Measurements from ENCODE around the gene TRAPPC14.
A peak's percentile ranks its signal among the peaks of the same experiment; 100 is the strongest.
"Not testable (repeated sequence)": the region's sequence is repeated elsewhere in the genome, so short reads cannot be mapped to it uniquely, and the experiment has no call there.

TRAPPC14 gene, protein sequence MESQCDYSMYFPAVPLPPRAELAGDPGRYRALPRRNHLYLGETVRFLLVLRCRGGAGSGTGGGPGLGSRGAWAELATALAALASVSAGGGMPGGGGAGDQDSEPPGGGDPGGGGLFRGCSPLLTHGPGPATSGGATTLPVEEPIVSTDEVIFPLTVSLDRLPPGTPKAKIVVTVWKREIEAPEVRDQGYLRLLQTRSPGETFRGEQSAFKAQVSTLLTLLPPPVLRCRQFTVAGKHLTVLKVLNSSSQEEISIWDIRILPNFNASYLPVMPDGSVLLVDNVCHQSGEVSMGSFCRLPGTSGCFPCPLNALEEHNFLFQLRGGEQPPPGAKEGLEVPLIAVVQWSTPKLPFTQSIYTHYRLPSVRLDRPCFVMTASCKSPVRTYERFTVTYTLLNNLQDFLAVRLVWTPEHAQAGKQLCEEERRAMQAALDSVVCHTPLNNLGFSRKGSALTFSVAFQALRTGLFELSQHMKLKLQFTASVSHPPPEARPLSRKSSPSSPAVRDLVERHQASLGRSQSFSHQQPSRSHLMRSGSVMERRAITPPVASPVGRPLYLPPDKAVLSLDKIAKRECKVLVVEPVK

DNA sequence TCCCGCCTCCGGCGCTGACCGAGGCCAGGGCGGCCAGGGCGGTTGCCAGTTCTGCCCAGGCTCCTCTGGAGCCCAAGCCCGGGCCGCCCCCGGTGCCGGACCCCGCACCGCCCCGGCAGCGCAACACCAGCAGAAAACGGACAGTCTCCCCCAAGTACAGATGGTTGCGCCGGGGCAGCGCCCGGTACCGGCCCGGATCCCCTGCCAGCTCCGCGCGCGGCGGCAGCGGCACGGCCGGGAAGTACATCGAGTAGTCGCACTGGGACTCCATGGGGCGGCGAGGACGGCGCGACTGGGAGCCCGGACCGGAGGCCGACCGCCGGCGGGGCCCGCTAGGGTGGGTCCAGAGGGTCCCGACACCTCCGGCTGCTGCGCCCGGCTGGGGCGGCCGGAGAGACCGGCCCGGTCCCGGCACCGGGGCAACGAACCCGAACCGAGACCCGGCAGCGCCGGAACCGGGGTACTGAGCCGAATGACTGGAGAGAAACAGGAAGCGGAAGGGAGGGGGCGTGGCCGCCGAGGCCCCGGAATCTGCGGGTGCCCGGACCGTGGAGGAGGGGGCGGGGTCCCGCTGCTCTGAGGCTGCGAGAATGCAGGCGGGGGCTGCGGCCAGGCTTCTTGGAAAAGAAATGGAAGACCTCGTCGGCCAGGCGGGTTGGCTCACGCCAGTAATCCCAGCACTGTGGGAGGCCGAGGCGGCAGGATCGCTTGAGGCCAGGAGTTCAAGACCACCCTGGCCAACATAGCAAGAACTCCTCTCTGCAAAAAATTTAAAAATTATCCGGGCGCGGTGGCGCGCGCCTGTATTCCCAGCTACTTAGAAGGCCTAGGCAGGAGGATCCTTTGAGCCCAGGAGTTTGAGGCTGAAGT lies at the start of gene TRAPPC14:
Gene TRAPPC14, minus strand, starts transcription at position 495 of the 870 bp plus-strand sequence. Its CDS starts 224 bp downstream, at position 271.
- DNase-seq (ENCODE audit: low read depth in 1 of 2, low spot score in 1 of 2): peak; percentile 85 to 88

DNA sequence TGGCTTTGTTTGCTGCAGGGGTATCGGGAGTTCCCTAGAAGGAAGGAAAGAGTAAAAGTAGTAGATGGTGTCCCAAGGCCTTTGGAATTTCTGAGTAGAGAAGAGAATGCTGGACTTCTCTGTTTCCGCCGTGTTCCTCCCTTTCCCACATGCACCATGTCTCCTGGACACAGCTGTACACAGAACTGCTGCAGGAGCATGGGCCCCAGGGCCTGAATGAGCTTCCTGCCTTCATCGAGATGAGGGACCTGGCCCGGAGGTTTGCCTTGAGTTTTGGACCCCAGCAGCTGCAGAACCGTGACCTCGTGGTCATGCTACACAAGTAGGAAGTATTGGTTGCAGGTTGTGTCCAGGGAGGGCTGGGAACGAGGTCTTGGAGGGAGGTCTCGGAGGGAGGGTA lies 45.9 kb upstream of the TRAPPC14 start:
- DNase-seq (ENCODE audit: low read depth in 1 of 2, low spot score in 1 of 2): no peak

- DNase-seq (ENCODE audit: low read depth in 1 of 2, low spot score in 1 of 2): no peak
Measured at GRCh38 chr7:100200693-100201092, 42.2 kb upstream of the TRAPPC14 start.

GRCh38 chr7:100198266-100198665 lies 39.7 kb upstream of the TRAPPC14 start:
- no peak for DNase-seq (ENCODE audit: low read depth in 1 of 2, low spot score in 1 of 2)

DNA sequence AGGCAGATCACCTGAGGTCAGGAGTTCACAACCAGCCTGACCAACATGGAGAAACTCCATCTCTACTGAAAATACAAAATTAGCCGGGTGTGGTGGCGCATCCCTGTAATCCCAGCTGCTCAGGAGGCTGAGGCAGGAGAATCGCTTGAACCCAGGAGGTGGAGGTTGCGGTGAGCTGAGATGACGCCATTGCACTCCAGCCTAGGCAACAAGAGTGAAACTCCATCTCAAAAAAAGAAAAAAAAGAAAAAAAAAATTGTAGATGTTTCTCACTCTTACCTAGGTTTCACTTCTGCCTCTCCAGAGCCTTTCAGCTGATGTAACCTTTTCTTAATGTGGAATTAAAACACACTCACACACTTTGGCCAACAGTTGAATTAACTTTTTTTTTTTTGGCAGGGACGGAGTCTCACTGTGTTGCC lies 37.4 kb upstream of the TRAPPC14 start:
- DNase-seq (ENCODE audit: low read depth in 1 of 2, low spot score in 1 of 2): not testable (repeated sequence)

DNA sequence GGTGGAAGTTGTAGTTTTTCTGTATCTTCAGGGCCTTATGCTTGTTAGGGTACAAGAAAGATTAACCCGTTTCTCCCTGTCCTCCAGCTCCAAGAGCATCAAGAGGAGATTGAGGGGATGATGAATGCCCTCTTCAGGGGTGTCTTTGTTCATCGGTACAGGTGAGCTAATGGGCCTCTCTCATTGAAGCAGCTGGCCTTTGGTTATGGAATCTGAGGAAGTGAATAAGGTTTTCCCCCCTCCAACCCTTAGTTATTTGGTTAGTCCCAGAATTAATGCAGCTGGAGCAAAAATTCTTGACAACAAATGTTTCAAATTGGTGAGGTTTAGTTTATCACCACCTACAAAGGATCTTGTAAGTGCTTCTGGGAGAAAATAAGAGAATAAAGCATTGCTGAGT lies 36.7 kb upstream of the TRAPPC14 start:
- no peak for DNase-seq (ENCODE audit: low read depth in 1 of 2, low spot score in 1 of 2)

- DNase-seq (ENCODE audit: low read depth in 1 of 2, low spot score in 1 of 2): no peak
Measured at GRCh38 chr7:100192969-100193368, 34.4 kb upstream of the TRAPPC14 start.

- not testable (repeated sequence) for DNase-seq (ENCODE audit: low read depth in 1 of 2, low spot score in 1 of 2)
Measured at GRCh38 chr7:100192281-100192862, 33.8 kb upstream of the TRAPPC14 start.

DNA sequence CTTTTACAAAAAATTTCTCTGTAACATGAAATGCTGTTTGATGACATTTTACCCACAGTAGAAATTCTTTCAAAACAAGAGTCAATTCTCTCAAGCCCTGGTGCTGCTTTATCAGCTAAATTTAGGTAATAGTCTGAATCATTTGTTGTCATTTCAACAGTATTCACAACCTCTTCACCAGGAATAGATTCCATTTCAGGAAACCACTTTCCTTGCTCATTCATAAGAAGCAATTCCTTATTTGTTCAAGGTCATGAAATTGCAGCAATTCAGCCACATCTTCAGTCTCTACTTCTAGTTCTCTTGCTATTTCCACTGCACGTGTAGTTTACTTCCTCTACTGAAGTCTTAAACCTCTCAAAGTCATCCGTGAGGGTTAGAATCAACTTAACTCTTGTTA lies 33.3 kb upstream of the TRAPPC14 start:
- DNase-seq (ENCODE audit: low read depth in 1 of 2, low spot score in 1 of 2): no peak

DNA sequence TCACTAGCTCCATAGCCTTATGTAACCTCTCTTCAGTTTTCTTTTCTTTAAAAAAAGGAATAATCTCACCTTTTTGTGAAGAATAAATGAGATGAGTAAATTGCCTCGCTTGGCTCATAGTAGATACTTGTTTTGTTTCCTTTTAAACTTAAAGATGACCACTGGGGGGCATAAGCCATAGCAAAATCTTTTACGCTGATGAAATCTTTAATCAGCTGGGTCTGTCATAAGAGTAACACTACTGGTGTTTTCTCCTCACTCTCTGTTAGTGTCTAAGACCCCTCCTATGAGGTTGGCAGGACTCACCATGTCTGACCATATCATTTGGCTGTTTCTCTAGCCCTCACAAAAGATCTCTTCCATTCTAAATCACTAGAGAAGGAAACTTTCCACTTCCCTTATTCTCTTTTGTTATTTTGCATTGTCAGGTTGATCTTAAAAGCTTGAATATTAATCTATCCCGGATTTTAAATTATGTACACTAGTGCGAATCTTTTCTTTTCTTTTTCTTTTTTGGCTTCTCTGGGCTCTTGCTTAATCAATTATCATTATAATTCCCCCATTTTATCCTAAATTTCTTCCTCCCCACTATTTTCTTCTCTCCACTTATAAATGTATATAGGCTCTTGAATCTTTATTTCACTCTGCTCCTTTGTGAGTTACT lies 31.7 kb upstream of the TRAPPC14 start:
- no peak for DNase-seq (ENCODE audit: low read depth in 1 of 2, low spot score in 1 of 2)

DNA sequence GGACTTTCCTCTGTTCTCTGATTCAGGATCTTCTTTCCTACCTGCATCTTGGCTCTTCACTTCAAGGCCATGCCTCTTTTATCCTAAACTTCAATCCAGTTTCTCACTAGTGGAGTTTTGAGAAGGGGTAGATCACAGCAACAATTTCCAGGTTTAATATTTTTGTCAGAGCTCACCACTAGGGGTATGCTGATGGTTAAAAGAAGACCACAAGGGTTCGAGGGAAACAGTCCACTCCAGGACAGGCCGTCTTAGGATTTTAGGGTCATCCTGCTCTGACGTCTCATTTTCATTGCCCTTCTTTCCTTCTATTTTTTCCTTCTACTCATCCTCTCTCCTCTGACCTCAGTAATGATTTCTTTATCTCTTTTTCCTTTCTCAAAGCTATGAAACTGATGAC lies 30.5 kb upstream of the TRAPPC14 start:
- DNase-seq (ENCODE audit: low read depth in 1 of 2, low spot score in 1 of 2): no peak

DNA sequence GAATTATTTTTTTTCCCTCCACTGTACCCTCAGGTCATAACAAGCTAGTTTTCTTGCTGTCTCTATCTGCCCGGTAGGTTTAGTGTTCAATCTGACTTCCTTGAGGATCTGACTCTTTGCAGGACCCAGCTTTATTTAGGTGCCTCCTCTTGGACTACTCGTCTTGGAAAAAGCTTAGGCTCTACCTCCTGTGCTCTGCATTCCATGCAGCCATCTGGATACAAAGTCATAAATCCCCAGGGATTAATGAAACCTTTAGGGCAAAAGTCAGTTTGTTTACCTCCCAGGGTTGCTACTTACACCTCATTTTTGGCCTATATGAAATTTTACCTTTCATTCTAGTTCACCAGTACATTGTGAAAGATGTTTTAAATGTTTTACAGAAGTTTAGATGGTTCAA lies 27.2 kb upstream of the TRAPPC14 start:
- no peak for DNase-seq (ENCODE audit: low read depth in 1 of 2, low spot score in 1 of 2)

- not testable (repeated sequence) for DNase-seq (ENCODE audit: low read depth in 1 of 2, low spot score in 1 of 2)
Measured at GRCh38 chr7:100183090-100183489, 24.6 kb upstream of the TRAPPC14 start.

- DNase-seq (ENCODE audit: low read depth in 1 of 2, low spot score in 1 of 2): not testable (repeated sequence)
Measured at GRCh38 chr7:100182616-100183015, 24.1 kb upstream of the TRAPPC14 start.

DNA sequence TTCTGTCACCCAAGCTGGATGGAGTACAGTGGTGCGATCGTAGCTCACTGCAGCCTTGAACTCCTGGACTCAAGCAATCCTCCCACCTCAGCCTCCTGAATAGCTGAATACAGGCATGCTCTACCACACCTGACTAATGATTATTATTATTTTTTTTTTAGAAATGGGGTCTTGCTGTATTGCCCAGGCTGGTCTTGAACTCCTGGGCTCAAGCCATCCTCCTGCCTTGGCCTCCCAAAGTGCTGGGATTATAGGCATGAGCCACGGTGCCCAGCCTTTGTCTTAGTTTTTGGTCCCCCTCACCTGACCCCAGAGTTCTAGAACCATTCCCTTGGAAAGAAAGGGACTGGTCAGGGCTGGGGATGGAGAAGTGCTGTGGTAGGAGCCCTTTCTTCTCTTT lies 21.6 kb upstream of the TRAPPC14 start:
- not testable (repeated sequence) for DNase-seq (ENCODE audit: low read depth in 1 of 2, low spot score in 1 of 2)

GRCh38 chr7:100177045-100178001 lies 18.8 kb upstream of the TRAPPC14 start, which contains the start of the genes GPC2 and STAG3:
Gene GPC2 (minus strand): TSS chr7:100177381. CDS start chr7:100177199, 182 bp downstream.
Gene STAG3 (plus strand): TSS chr7:100177918. CDS start chr7:100180557, 2,639 bp downstream.
- DNase-seq (ENCODE audit: low read depth in 1 of 2, low spot score in 1 of 2): peak; percentile 94

GRCh38 chr7:100176096-100177044 lies 17.8 kb upstream of the TRAPPC14 start:
- DNase-seq (ENCODE audit: low read depth in 1 of 2, low spot score in 1 of 2): no peak

DNA sequence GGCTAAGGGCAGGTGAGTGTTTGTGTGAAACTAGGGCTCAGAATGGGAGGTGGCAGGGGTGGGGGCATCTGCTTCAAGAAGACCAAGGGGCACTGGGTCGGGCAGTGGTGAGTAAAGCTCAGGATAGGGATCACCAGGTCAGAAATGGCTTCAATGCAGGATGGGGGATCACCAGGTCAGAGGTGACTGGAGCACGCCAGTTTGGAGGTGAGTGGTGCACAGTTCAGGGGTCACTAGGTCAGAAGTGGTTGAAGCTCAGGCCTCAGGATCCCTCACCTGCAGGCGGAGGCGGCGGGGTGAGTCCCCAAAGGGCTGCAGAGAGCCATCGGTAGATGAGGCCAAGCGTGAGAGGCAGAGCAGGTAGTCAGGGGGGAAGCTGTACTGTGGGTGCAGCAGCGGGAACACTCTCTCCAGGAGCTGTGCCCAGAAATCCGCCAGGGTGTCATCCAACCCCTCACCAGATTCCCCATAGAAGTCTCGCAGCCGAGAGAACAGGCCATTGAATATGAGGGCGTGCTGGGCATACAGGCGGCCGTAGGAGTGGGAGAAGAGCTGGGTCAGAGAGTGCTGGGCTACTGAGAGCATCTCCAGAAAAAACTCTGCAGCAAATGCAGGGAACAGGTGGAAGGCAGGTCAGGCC lies 16.9 kb upstream of the TRAPPC14 start:
- DNase-seq (ENCODE audit: low read depth in 1 of 2, low spot score in 1 of 2): no peak
